Esophagus muscularis mucosa (tissue), 4 donors: ENCODE measurements around the gene ADD3. TPM values are rescaled to one million over a fixed set of nuclear protein-coding genes. Genes with fewer than 3 reads are reported as not detected.

Experiments used
- DNase-seq: peaks from one replicate; pipeline ENCODE4 v3.0.0-alpha.2; 2017; ENCODE audit errors: extremely low spot score
- H3K27ac ChIP-seq, 4 donors: fragments of 200-600 bp; sonication (generic); replicated peaks in 1 of 4; 1 replicate in 3 of 4; 2 replicates in 1 of 4; pipeline ENCODE4 v1.5.1; 2016 to 2019; ENCODE audit warnings: mild to moderate bottlenecking in 1 of 4
- H3K27me3 ChIP-seq, 4 donors: fragments of 200-600 bp; sonication (generic); one replicate each; pipeline versions ENCODE4 v1.5.1 to v1.6.0; 2016 to 2019
- H3K36me3 ChIP-seq, 4 donors: fragments of 200-600 bp; sonication (generic); one replicate each; pipeline ENCODE4 v1.5.1; 2016 to 2019
- H3K4me1 ChIP-seq, 4 donors: fragments of 200-600 bp; sonication (generic); one replicate each; pipeline ENCODE4 v1.5.1; 2016 to 2019
- H3K4me3 ChIP-seq, 4 donors: fragments of 200-600 bp; sonication (generic); 1 replicate in 2 of 4; 2 replicates in 2 of 4; pipeline ENCODE4 v1.5.1; 2016 to 2019; ENCODE audit warnings: mild to moderate bottlenecking in 4 of 4, moderate library complexity in 1 of 4
- H3K9me3 ChIP-seq, 4 donors: fragments of 200-600 bp; sonication (generic); 1 replicate in 3 of 4; 2 replicates in 1 of 4; pipeline ENCODE4 v1.5.1; 2016 to 2019
- EP300 ChIP-seq: sonication (generic); formaldehyde crosslinking; IDR thresholded peaks from one replicate; pipeline ENCODE4 v1.6.1; 2017; ENCODE audit warnings: antibody characterized with exemption
- POLR2A ChIP-seq: fragments of 450-650 bp; IDR thresholded peaks from one replicate; pipeline ENCODE4 v1.6.1; 2017; ENCODE audit warnings: antibody characterized with exemption, moderate library complexity, mild to moderate bottlenecking, low read depth
- POLR2AphosphoS5 ChIP-seq, 2 donors: sonication (generic); formaldehyde crosslinking; IDR thresholded peaks; one replicate each; pipeline ENCODE4 v1.6.1; 2017; ENCODE audit warnings: antibody characterized with exemption in 2 of 2
- WGBS: methylation state at CpG from one replicate; pipeline ENCODE4 v1.1.5; 2018; 5-methylcytosine and 5-hydroxymethylcytosine counted together
- intact Hi-C: fragments of 100-400 bp; cut with DNase I; formaldehyde crosslinking; loops from one replicate; pipeline ENCODE4 v1.15.1; 2023
- total RNA-seq, 4 donors: library from RNA; depleted of rRNA; stranded (reverse); fragments of >200 nt; gene quantifications; one replicate each; pipeline versions ENCODE4 v1.1.0 to v1.2.1, GENCODE V29; 2016
- TF ChIP-seq, protein P1 (sequence below), 3 experiments: fragments of 200-600 bp in 2 of 3; fragments of 450-650 bp in 1 of 3; sonication (generic) in 2 of 3; IDR thresholded peaks; one replicate each; pipeline ENCODE4 v1.5.1; 2017 to 2019; ENCODE audit warnings: antibody characterized with exemption in 3 of 3, mild to moderate bottlenecking in 2 of 3, moderate library complexity in 1 of 3

The ADD3 gene
- total RNA-seq, 4 donors from 2014 or later, result 60.1 to 228 (median 99.2) TPM

DNA sequence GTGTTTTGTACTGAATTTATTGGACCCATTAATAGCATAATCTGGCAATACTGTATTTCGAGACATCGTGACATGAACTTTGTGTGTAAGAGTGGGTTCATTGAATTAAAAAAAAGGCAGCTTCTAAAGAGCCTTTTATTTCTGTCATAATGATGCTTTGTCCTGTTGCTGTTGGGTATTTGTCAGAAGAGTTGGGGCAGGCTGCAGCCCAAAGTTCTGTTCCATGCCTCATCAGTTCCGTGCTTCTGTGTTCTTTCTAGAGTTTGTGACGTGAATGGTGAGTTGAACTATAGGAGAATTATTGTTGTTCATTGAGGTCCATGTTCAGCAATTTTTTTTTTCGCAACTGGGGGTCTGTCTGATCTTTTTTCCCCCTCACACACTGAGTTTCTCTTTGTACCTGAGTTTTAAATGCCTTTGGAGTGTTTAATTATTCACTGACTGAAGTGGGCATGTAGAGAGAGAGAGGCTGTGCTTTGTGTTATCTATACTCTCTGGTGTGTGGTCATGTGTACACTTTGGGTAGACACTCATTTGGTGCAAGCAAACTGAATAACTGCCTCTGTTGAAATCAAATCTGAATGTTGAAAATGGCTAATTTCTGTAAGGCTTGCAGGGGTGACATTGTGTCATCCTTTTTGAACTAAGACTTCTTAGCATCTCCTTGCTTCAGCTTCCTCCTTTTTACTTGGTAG lies 69.8 kb downstream of the ADD3 start:
- intact Hi-C loops, result no loop called here
- DNase-seq, result no peak
- Histone ChIP-seq H3K4me1 (peaks cover 76 to 91% (median 78%) of the 10 kb centered on the region in 4 donors), H3K27me3 (no peaks in the 10 kb centered on the region), H3K27ac (peak overlapping the region; percentile 50 to 64 (median 58)), H3K4me3 (peak overlapping the region in 2 of 4 donors; percentile 13 to 28), H3K9me3 (no peaks in the 10 kb centered on the region), H3K36me3 (no peaks in the 10 kb centered on the region)
- WGBS, result 61% methylated on average over 5 of the region's 5 CpGs
- TF ChIP-seq POLR2A (no peak), EP300 (no peak), POLR2AphosphoS5 (IDR thresholded peaks at IDR 0.05) (no peak)
- TF ChIP-seq, protein P1, sequence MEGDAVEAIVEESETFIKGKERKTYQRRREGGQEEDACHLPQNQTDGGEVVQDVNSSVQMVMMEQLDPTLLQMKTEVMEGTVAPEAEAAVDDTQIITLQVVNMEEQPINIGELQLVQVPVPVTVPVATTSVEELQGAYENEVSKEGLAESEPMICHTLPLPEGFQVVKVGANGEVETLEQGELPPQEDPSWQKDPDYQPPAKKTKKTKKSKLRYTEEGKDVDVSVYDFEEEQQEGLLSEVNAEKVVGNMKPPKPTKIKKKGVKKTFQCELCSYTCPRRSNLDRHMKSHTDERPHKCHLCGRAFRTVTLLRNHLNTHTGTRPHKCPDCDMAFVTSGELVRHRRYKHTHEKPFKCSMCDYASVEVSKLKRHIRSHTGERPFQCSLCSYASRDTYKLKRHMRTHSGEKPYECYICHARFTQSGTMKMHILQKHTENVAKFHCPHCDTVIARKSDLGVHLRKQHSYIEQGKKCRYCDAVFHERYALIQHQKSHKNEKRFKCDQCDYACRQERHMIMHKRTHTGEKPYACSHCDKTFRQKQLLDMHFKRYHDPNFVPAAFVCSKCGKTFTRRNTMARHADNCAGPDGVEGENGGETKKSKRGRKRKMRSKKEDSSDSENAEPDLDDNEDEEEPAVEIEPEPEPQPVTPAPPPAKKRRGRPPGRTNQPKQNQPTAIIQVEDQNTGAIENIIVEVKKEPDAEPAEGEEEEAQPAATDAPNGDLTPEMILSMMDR (IDR thresholded peaks at IDR 0.05), result no peak

DNA sequence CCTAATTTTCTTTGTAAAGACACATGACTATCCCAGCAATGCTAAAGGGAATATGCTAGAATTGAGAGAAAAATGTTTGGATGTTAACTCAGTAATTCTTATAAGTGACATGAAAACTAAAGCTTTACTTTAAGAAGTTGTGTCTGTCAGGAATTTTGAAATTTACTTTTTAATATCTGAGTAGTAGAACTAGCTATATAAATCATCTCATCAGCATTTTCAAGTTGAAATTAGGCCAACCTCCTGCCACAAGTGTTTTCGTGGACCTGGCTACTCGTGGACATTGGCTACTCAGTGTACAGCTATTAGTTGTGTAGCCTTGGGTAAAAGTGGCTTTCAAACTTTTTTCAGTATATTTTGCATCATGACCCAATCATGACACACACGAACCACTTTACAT lies 70.5 kb downstream of the ADD3 start:
- 61% methylated on average over 3 of the region's 3 CpGs for WGBS
- H3K9me3 ChIP-seq, result no peaks in the 10 kb centered on the region
- intact Hi-C loops, result no loop called here
- no peaks in the 10 kb centered on the region for H3K36me3 ChIP-seq
- TF ChIP-seq, protein P1 (IDR thresholded peaks at IDR 0.05), result no peak
- no peak overlapping the region for H3K4me3 ChIP-seq
- no peaks in the 10 kb centered on the region for H3K27me3 ChIP-seq
- H3K4me1 ChIP-seq, result peaks cover 82 to 96% (median 85%) of the 10 kb centered on the region in 4 donors
- H3K27ac ChIP-seq, result peak overlapping the region; percentile 50 to 64 (median 58)
- no peak for DNase-seq

DNA sequence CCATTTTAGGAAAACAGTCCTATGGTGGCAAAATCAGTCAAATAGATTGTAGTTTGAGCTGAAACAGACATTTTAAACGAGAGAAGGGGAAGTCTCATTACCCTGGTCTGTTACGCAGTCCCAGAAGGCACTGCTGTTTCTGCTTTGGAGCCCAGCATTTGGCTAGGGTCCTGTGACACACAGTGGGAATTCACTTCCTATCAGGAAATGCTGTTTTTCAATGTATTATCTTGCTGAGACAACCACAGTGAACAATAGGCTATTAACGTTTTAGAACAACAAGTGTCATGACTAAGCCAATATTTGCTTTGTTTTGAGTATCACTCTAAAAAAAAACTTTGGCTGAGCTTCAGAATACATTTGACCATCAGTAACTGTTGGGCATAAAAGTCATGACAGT lies 74.1 kb downstream of the ADD3 start:
- Histone ChIP-seq H3K27me3 (no peaks in the 10 kb centered on the region), H3K36me3 (no peaks in the 10 kb centered on the region), H3K27ac (peak overlapping the region; percentile 8 to 23 (median 15)), H3K9me3 (no peaks in the 10 kb centered on the region), H3K4me1 (peaks cover 48 to 72% (median 67%) of the 10 kb centered on the region in 4 donors), H3K4me3 (no peak overlapping the region)
- TF ChIP-seq POLR2AphosphoS5 (IDR thresholded peaks at IDR 0.05) (peak; percentile 19 to 31), EP300 (no peak)
- DNase-seq, result no peak
- intact Hi-C loops, result no loop called here
- WGBS, result 36% methylated on average over 3 of the region's 3 CpGs

DNA sequence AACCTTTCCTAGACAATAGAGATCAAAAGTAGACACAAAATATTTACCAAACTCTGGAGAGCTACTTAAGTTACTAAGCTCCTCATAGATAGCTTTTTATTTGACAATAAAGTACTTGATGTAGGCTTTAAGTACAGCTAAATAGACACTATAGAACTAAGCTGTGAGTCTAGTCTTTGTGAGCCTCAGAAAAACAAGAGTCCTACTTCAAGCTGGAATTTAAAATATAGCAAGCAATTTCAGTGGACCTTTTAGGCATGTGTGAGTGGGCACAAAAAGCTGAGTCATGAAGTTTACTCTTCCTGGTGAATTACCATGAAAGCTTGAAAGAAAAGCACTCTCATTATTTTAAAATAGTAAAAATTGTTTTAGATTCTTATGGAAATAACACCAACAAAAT lies 76.1 kb downstream of the ADD3 start:
- TF ChIP-seq POLR2AphosphoS5 (IDR thresholded peaks at IDR 0.05), result no peak
- TF ChIP-seq, protein P1 (IDR thresholded peaks at IDR 0.05), result no peak
- TF ChIP-seq POLR2A, result no peak
- no peak for TF ChIP-seq EP300

DNA sequence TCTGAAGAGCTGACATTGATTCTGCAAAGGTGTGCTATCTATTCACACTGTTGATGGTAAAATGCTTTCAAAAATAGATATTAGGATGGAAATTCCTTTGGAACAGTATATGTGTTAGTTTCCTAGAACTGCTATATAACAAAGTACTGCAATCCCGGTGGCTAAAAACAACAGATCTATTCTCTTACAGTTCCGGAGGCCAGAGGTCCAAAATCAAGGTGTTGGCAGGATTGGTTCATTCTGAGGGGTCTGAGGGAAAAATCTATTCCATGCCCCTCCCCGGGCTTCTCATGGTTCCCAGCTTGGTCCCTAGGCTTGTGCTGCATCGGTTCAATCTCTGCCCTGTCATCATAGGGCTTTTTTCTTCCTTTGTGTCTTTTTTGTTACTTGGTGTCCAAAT lies 79.9 kb downstream of the ADD3 start:
- no peaks in the 10 kb centered on the region for H3K36me3 ChIP-seq
- H3K27me3 ChIP-seq, result no peaks in the 10 kb centered on the region
- H3K4me3 ChIP-seq, result no peak overlapping the region
- H3K9me3 ChIP-seq, result no peaks in the 10 kb centered on the region
- no peak for TF ChIP-seq POLR2A
- no peak for TF ChIP-seq POLR2AphosphoS5 (IDR thresholded peaks at IDR 0.05)
- TF ChIP-seq EP300, result no peak
- TF ChIP-seq, protein P1 (IDR thresholded peaks at IDR 0.05), result no peak
- DNase-seq, result no peak
- intact Hi-C loops, result no loop called here
- peaks cover 6 to 33% (median 27%) of the 10 kb centered on the region in 4 donors for H3K4me1 ChIP-seq
- WGBS, result 90% methylated on average over 4 of the region's 4 CpGs
- H3K27ac ChIP-seq, result peak overlapping the region in 2 of 4 donors; percentile 18 to 24

More for the DNA sequence above, 76.1 kb downstream of the ADD3 start:
- intact Hi-C loops, result no loop called here
- no peak for DNase-seq
- no peak overlapping the region for H3K4me3 ChIP-seq
- H3K27ac ChIP-seq, result no peak overlapping the region
- no peaks in the 10 kb centered on the region for H3K9me3 ChIP-seq
- H3K27me3 ChIP-seq, result no peaks in the 10 kb centered on the region
- no peaks in the 10 kb centered on the region for H3K36me3 ChIP-seq
- H3K4me1 ChIP-seq, result peaks cover 29 to 61% (median 52%) of the 10 kb centered on the region in 4 donors
